Activated CD4-positive, alpha-beta T cell treated with anti-CD3 and anti-CD28 coated beads, Interleukin-2, amount 10 ng/mL, durations not matched to agents 24 days and 14 days (primary cell): ENCODE measurements around the gene TTF2. TPM values are rescaled to one million over a fixed set of nuclear protein-coding genes. Genes with fewer than 3 reads are reported as not detected.

Experiments
- DNase-seq: peaks from one replicate; pipeline ENCODE4 v3.0.0; 2022
- H3K27ac Mint-ChIP-seq: one replicate; pipeline ENCODE4 v1.8.0; 2022; ENCODE audit warnings: mild to moderate bottlenecking, mixed read lengths
- H3K27me3 Mint-ChIP-seq: one replicate; pipeline ENCODE4 v1.8.0; 2022; ENCODE audit warnings: mixed read lengths
- H3K36me3 Mint-ChIP-seq: one replicate; pipeline ENCODE4 v1.8.0; 2022; ENCODE audit warnings: low read depth, mild to moderate bottlenecking, mixed read lengths
- H3K4me1 Mint-ChIP-seq: one replicate; pipeline ENCODE4 v1.8.0; 2021; ENCODE audit warnings: mixed read lengths
- H3K4me3 Mint-ChIP-seq: one replicate; pipeline ENCODE4 v1.8.0; 2022; ENCODE audit warnings: mild to moderate bottlenecking, moderate library complexity, mixed read lengths
- H3K9me3 Mint-ChIP-seq: one replicate; pipeline ENCODE4 v1.8.0; 2021; ENCODE audit warnings: mixed read lengths
- intact Hi-C: fragments of 100-400 bp; cut with micrococcal nuclease; formaldehyde crosslinking; loops from one replicate; pipeline ENCODE4 v1.15.1; 2023
- total RNA-seq: library from RNA; stranded (reverse); gene quantifications from 2 replicates; pipeline ENCODE4 v1.2.3, GENCODE V29; 2022

The TTF2 gene
- total RNA-seq, 1 donor from 2014 or later, result 116 TPM

DNA sequence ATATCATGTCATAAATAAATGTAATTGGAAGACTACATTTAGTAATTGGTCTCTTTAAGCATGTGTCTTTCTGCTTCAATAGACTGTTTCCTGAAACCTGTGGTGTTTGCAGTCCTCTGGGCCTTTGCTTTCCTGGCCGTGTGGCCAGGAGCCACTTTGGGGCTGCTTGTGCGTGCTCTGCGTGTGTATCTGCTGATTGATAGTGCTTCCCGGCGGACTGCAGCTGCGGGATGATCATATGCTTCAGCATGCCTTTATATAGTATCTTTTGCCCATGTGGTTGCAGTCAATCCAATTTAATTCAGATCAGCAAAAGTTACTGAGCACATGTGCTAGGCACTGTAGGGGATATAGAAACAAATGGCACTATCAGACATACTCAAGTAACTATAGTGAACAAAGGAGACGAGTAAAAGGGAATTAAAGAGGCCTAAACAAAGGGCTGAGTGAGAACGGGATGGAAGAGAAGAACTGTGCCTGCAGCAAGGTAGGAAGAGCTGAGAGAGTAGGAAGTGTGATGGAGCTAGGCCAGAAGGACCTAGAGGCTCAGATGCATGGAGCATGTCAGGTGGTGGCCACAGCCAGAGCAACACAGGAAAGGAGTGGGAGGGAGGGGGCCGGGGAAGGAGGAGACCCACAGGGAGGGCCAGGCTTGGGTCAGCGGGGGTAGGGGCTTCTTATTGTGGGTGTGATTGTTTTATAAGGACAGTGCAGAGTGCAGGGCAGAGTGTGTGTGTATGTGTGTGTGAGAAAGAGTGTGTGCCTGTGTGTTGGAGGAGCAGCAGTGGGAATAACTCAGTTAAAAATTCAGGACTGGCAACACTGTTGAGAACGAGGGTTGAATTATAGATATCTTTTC is 27.2 kb upstream of the TTF2 start:
- Mint-ChIP-seq H3K36me3 (peaks cover 2% of the 10 kb centered on the region), H3K27ac (no peak overlapping the region), H3K4me1 (peaks cover 4% of the 10 kb centered on the region), H3K9me3 (no peaks in the 10 kb centered on the region), H3K27me3 (no peaks in the 10 kb centered on the region), H3K4me3 (no peak overlapping the region)
- intact Hi-C loops, result no loop called here
- no peak for DNase-seq

DNA sequence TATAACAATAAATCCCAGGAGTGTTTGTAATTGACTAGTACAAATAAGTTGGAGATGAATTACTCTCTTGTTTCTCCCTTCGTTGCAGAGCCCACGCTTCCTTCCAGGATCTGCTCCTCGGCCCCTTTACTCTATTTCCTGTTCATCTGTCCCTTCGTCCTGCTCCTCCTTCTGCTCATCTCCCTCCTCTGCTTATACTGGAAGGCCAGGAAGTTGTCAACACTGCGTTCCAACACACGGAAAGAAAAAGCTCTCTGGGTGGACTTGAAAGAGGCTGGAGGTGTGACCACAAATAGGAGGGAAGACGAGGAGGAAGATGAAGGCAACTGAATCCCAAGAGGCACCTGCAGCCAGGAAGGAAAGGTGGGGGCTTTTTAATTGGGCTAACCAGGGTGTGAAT is 26.4 kb upstream of the TTF2 start:
- intact Hi-C loops, result no loop called here
- H3K4me3 Mint-ChIP-seq, result no peak overlapping the region
- H3K4me1 Mint-ChIP-seq, result peaks cover 4% of the 10 kb centered on the region
- no peaks in the 10 kb centered on the region for H3K9me3 Mint-ChIP-seq
- H3K27me3 Mint-ChIP-seq, result no peaks in the 10 kb centered on the region
- no peak for DNase-seq
- no peak overlapping the region for H3K27ac Mint-ChIP-seq
- H3K36me3 Mint-ChIP-seq, result peaks cover 2% of the 10 kb centered on the region

DNA sequence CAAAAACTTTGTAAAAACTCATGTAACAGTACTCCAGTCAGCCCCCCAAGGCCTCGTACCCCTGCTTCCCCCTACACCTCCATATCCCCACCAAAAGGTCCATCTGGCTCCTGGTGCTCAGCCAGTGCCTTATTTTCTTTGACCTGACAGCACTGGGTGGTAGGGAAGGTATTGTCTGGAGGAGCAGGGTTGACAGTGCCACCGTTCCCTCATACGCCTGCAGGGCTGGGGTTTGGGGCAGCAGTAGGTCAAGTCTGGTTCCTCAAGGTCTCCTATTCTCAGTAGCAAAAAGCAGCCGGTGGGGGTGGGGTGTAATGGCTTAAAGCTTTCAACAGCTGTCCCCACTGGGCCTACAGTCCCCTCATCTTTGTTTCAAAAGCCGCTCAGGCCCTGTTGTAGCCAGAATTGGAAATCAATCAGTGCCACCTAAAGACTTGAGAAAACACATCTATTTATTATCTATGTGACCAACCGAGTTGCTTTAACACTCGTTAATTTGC is 25.3 kb upstream of the TTF2 start:
- intact Hi-C loops, result no loop called here
- DNase-seq, result no peak
- no peak overlapping the region for H3K4me3 Mint-ChIP-seq
- H3K27ac Mint-ChIP-seq, result no peak overlapping the region
- no peaks in the 10 kb centered on the region for H3K27me3 Mint-ChIP-seq
- peaks cover 4% of the 10 kb centered on the region for H3K4me1 Mint-ChIP-seq
- no peaks in the 10 kb centered on the region for H3K9me3 Mint-ChIP-seq
- peaks cover 4% of the 10 kb centered on the region for H3K36me3 Mint-ChIP-seq

DNA sequence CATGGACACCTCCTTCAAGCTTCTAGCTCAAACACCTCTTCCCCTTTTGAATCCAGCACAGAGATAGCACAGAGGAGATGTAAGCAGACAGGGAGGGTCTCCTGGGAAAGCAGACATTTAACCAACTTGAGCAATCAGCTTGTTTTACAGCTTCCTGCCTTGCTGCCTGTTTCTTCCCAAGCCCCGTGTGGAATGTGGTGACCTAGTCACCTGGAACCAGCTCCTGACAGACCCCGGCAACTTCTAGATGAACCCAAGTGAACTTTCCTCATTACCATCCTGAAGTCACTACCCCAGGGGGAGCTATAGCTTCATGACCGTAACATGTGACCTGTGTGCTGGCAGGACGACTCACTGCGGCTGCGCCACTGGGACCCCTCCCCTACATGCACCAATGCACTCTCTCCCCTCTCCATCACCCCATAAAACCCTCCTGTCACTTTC is 24.1 kb upstream of the TTF2 start:
- Mint-ChIP-seq H3K27me3 (no peaks in the 10 kb centered on the region), H3K4me3 (no peak overlapping the region), H3K27ac (no peak overlapping the region), H3K4me1 (peaks cover 2% of the 10 kb centered on the region), H3K9me3 (no peaks in the 10 kb centered on the region), H3K36me3 (peaks cover 4% of the 10 kb centered on the region)
- intact Hi-C loops, result no loop called here
- no peak for DNase-seq

- no peaks in the 10 kb centered on the region for H3K27me3 Mint-ChIP-seq
- peaks cover 2% of the 10 kb centered on the region for H3K4me1 Mint-ChIP-seq
- no peak overlapping the region for H3K27ac Mint-ChIP-seq
- no peak overlapping the region for H3K4me3 Mint-ChIP-seq
- DNase-seq, result no peak
- peaks cover 7% of the 10 kb centered on the region for H3K36me3 Mint-ChIP-seq
- no peaks in the 10 kb centered on the region for H3K9me3 Mint-ChIP-seq
- intact Hi-C loops, result no loop called here
Measured at GRCh38 chr1:117037802-117038201, 22.3 kb upstream of the TTF2 start.

DNA sequence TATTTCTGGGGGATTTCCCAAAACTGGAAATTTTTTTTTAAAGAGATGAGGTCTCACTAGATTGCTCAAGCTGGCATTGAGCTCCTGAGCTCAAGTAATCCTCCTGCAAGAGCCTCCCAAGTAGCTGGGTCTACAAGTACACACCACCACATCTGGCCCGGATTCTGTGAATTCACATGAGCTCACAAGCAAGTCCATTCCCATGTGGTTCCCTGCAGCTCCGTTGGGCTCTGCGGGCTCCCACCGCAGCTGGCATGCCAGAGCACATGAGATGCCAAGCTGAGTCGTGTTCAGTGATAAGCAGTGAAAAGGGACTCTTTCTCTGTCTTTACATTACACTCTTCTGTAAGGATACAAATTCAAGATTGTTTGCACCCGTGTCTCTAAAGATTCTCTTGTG is 21.9 kb upstream of the TTF2 start:
- Mint-ChIP-seq H3K4me3 (no peak overlapping the region), H3K27ac (no peak overlapping the region), H3K4me1 (peaks cover 2% of the 10 kb centered on the region), H3K9me3 (peaks cover 3% of the 10 kb centered on the region), H3K36me3 (peaks cover 12% of the 10 kb centered on the region), H3K27me3 (no peaks in the 10 kb centered on the region)
- no peak for DNase-seq
- intact Hi-C loops, result no loop called here

GRCh38 chr1:117044217-117044616 is 15.9 kb upstream of the TTF2 start:
- intact Hi-C loops, result no loop called here
- no peak overlapping the region for H3K4me3 Mint-ChIP-seq
- no peaks in the 10 kb centered on the region for H3K27me3 Mint-ChIP-seq
- H3K36me3 Mint-ChIP-seq, result peaks cover 22% of the 10 kb centered on the region
- H3K27ac Mint-ChIP-seq, result no peak overlapping the region
- peaks cover 10% of the 10 kb centered on the region for H3K9me3 Mint-ChIP-seq
- DNase-seq, result no peak
- peaks cover 10% of the 10 kb centered on the region for H3K4me1 Mint-ChIP-seq

DNA sequence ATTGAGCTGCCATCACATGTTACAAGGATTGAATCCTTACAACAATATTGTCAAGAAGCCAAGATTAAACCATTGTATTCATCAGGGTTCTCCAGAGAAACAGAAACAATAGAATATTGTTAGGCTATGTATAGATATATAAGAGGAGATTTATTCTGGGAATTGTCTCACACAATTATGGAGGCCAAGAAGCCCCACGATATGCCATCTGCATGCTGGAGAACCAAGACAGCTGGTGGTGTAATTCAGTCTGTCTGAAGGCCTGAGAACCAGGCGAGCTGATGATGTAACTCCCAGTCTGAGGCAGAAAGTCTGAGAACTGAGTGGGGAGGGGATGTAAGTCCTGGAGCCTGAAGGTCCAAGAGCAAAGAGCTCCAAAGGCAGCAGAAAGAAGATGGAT is 14.5 kb upstream of the TTF2 start:
- peaks cover 22% of the 10 kb centered on the region for H3K36me3 Mint-ChIP-seq
- intact Hi-C loops, result no loop called here
- no peak overlapping the region for H3K27ac Mint-ChIP-seq
- H3K9me3 Mint-ChIP-seq, result peaks cover 10% of the 10 kb centered on the region
- no peak overlapping the region for H3K4me3 Mint-ChIP-seq
- peaks cover 19% of the 10 kb centered on the region for H3K4me1 Mint-ChIP-seq
- no peaks in the 10 kb centered on the region for H3K27me3 Mint-ChIP-seq
- no peak for DNase-seq

GRCh38 chr1:117046781-117047180 is 13.3 kb upstream of the TTF2 start:
- no peak overlapping the region for H3K4me3 Mint-ChIP-seq
- H3K27ac Mint-ChIP-seq, result no peak overlapping the region
- intact Hi-C loops, result no loop called here
- no peak for DNase-seq
- peaks cover 20% of the 10 kb centered on the region for H3K36me3 Mint-ChIP-seq
- no peaks in the 10 kb centered on the region for H3K27me3 Mint-ChIP-seq
- H3K9me3 Mint-ChIP-seq, result peaks cover 10% of the 10 kb centered on the region
- peaks cover 30% of the 10 kb centered on the region for H3K4me1 Mint-ChIP-seq

DNA sequence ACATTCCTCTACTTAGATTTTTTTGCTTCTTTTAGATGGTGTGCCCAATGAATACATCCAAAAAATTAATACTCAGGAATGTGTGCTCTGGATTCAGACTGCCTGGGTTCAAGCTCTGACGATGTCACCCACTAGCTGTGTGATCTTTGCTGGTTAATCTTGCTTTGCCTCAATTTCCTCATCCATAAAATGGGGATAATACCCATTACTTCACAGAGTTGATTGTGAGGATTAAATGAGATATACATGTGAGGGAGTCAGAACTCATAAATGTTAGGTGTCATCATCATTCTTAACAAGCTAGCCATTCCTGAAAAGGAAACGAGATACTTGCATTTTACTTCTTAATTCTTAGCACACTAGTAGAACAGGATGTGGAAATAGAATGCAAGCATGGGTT is 12.9 kb upstream of the TTF2 start:
- Mint-ChIP-seq H3K36me3 (peaks cover 21% of the 10 kb centered on the region), H3K27me3 (no peaks in the 10 kb centered on the region), H3K4me1 (peaks cover 35% of the 10 kb centered on the region), H3K27ac (no peak overlapping the region), H3K9me3 (peaks cover 10% of the 10 kb centered on the region), H3K4me3 (no peak overlapping the region)
- DNase-seq, result no peak
- intact Hi-C loops, result no loop called here

DNA sequence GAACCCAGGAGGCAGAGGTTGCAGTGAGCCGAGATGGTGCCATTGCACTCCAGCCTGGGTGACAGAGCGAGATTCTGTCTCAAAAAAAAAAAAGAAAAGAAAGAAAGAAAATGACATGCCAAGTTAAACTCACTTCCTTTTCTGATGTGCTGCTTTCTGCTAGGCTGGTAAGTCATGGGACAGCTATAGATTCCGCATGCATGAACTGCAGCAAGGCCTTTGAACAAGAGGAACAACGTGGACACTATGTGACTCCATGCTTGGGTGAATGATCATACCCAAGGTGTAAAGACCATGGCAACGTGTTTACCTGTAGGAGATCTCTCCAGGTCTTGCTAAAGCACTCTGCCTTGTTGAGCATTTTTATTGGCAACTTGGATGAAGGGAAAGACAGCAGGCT is 10.3 kb upstream of the TTF2 start:
- Mint-ChIP-seq H3K36me3 (peaks cover 10% of the 10 kb centered on the region), H3K27ac (peak overlapping the region; percentile 85), H3K4me1 (peaks cover 41% of the 10 kb centered on the region), H3K9me3 (no peaks in the 10 kb centered on the region), H3K4me3 (no peak overlapping the region), H3K27me3 (no peaks in the 10 kb centered on the region)
- no peak for DNase-seq
- intact Hi-C loops, result loop anchor here (1.0 to 2.0 kb wide), 2 partner anchors 35 to 49 kb away; partner anchors contain the start of gene CD101

DNA sequence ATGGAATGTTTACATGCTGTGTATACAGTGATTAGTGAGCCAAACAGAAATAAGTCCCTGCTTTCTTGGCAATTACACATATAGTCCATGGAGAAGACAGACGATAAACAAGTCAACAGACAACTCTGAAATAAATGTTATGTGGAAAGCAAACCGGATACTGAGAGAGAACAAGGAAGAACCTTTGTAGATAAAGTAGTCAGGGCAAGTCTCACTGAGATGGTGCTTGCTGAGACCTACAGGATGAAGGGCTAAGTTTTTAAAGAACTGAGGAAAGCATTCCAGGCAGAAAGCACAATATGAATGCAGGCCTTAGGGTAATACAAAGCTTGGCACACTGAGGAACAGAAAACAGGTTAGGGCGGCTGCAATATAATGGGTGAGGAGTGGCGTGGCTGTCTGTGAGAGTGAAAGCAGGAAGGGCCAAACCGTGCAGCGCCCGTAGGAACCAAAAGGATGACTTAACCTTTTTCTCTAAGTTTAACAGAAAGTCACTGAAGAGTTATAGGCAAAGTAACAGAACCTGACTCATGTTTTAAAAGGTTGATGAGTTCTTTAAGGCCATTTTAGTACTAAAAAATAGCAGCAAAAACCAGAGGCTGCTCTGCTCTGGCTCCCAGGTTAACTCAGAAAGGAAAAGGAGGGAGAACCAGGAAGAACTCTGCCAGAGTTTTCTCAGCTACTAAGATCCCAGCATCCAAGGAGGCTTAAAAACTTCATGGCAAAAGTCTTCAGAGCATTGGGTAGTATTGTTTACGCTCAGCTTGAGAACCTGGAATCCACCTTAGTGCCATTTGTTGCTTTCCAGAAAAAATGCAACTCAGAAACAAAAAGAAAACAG is 8.7 kb upstream of the TTF2 start:
- peak; percentile 81 for DNase-seq
- Mint-ChIP-seq H3K36me3 (peaks cover 8% of the 10 kb centered on the region), H3K27ac (peak overlapping the region; percentile 91), H3K27me3 (no peaks in the 10 kb centered on the region), H3K9me3 (no peaks in the 10 kb centered on the region), H3K4me3 (peak overlapping the region; percentile 79), H3K4me1 (peaks cover 43% of the 10 kb centered on the region)
- intact Hi-C loops, result loop anchor here (2.0 kb wide), 1 partner anchor 37 kb away; no protein-coding TSS in a partner anchor

- DNase-seq, result no peak
- Mint-ChIP-seq H3K9me3 (no peaks in the 10 kb centered on the region), H3K27me3 (no peaks in the 10 kb centered on the region), H3K36me3 (peaks cover 5% of the 10 kb centered on the region), H3K27ac (no peak overlapping the region), H3K4me1 (peaks cover 45% of the 10 kb centered on the region), H3K4me3 (no peak overlapping the region)
- intact Hi-C loops, result no loop called here
Measured at GRCh38 chr1:117054068-117054467, 6.1 kb upstream of the TTF2 start.

GRCh38 chr1:117058810-117059209 is 1.3 kb upstream of the TTF2 start:
- Mint-ChIP-seq H3K36me3 (peaks cover 25% of the 10 kb centered on the region), H3K27me3 (no peaks in the 10 kb centered on the region), H3K4me1 (peaks cover 39% of the 10 kb centered on the region), H3K9me3 (no peaks in the 10 kb centered on the region), H3K27ac (no peak overlapping the region), H3K4me3 (no peak overlapping the region)
- no peak for DNase-seq
- intact Hi-C loops, result loop anchor here (1.0 kb wide), 1 partner anchor 126 kb away; no protein-coding TSS in a partner anchor
